ENCODE results near the gene LDAF1.
"Not testable (repeated sequence)": the region's sequence is repeated elsewhere in the genome, so short reads cannot be mapped to it uniquely, and the experiment has no call there.

Gene LDAF1

DNA sequence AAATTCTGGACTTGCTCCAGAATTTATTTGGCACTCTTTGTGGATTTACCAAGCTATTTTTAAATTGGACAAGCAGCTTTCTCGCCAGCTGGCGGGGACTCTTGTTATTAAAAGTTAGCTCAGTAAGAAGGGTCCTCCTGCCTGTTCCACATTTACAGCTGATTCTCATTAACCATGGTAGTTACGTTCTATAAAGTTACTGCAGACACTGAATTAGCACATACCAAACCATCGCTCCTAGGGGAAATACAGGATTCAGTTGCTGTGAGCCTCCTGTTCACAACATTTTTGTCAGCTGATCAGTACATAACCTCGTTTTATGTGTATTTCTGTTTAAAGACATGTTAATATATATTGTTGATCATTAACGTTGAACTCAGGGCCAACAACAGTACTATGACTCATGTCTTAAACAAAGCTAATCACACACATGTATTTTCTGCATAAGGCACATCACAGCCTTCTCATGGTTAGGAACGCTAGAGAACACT lies 4.2 kb downstream of the LDAF1 start:
- DNase-seq (ENCODE audit: low read depth), result no peak

DNA sequence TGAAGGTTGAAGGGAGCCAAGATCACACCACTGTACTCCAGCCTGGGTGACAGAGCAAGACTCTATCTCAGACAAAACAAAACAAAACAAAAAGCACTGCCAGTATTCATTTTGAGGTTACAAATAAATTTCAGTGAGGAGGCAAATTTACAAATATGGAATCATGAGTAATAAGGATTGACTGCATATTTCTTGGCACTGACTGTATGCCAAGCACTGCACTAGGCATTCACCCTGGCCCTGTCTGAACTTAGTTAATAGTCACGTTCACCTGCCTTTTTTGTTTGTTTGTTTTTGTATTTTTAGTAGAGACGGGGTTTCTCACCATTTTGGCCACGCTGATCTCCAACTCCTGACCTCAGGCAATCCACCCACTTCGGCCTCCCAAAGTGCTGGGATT lies 5.1 kb downstream of the LDAF1 start:
- no peak for DNase-seq (ENCODE audit: low read depth)

DNA sequence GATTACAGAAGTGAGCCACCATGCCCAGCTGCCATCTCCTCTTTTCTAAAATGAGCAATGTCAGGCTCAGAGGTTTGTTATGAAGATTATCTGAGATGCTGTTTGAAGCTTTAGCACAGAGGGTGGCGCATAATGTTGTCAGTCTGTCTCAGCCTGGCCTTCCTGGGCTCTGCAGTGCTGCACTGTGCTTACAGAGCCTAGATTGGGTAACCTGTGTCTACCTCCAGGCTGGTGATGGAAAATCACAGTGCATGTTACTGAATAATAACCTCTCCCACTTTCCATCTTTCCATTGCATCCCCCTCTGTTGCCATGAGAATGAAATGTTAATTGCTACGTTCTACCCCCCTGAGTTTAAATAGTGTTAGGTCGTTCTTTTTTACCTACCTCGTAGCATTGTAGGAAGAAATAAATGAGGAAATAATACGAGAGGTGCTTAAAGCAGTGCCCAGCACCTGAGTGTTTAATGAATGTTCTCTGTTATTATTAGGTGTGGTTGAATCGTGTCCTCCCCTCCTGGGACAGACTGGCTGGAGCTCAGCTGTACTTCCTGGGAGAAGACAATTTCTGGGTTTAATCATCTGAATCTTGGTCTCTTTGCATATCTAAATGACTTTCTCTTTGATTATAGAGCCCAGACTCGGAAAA lies 6.2 kb downstream of the LDAF1 start:
- no peak for DNase-seq (ENCODE audit: low read depth)

DNA sequence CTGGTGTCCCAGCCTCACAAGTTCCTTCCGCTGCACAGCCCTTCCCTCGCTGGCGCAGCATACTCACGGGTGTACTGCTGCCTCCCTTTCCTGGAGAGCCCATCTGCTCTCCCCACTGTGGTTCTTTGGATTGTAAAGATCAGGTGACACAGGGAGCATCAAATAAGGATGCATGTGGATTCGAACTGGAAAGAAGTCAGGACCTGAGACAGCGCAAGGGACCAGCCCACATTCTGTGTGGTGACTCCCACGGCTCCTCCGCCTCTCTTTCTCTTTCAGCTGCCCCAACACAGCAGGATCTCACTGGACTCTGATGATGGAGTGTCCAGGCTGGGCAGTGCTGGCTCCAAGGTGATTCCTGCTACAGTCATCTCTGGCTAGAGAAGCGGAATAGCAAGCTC lies 8.1 kb downstream of the LDAF1 start:
- no peak for DNase-seq (ENCODE audit: low read depth)

DNA sequence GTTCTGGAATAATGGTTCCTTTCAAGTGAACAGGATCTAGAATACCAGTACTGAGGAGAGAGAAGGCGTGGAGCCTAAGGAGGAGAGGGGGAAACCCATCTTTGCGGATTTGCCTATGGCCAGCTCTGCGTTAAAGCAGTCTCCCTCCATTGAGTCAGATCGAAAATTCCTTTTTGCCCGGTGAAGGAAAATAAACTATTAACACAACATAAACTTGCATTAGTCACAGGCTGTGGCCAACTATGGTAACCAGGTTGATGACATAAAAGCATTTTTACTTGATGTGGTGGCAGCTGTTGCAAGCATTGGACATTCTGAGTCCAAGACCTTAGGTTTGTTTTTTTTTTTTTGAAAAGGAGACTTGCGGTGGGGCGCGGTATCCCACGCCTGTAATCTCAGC lies 8.9 kb downstream of the LDAF1 start:
- peak; percentile 87 for DNase-seq (ENCODE audit: low read depth)

DNA sequence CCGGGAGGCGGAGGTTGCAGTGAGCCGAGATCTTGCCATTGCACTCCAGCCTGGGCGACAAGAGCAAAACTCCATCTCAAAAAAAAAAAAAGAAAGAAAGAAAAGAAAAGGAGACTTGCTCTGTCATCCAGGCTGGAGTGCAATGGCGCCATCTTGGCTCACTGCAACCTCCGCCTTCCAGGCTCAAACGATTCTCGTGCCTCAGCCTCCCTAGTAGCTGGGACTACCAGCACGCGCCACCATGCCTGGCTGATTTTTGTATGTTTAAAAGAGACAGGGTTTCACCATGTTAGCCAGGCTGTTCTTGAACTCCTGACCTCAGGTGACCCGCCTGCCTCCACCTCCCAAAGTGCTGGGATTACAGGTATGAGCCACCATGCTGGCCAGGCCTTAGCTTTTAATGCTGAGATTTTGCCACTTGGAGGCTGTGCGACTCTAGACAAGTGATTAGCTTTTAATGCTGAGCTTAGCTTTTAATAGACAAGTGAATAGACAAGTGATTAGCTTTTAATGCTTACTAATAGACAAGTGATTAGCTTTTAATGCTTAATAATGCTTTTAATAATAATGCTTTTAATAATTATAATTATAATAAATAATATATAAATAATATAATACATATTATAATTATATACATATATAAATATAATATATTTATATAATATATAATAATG lies 9.6 kb downstream of the LDAF1 start:
- no peak for DNase-seq (ENCODE audit: low read depth)

DNA sequence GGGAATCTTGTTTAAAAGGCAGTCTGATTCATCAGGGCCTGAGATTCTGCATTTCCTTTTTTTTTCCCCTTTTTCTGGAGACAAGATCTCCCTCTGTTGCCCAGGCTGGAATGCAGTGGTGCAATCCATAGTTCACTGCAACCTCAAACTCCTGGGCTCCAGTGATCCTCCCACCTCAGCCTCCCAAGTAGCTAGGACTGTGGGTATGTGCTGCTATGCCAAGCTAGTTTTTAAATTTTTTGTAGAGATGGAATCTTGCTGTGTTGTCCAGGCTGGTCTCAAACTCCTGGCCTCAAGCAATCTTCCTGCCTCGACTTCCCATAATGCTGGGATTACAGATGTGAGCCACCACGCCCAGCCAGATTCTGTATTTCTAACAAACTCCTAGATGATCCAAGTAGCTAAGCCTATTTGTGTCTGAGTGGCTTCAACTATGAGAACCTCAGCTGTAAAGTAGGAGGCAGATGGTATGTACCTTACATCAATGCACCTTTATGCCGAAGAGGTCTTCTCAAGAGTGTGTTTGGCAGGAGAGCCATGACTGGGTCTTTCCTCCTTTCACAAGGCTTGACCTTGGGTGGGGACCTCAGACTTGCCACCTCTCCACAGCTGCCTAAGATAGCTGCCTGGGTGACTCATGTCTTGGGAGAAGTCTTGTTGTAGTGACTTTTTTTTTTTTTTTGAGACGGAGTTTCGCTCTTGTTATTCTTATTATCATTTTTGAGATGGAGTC lies 10.9 kb downstream of the LDAF1 start:
- no peak for DNase-seq (ENCODE audit: low read depth)

DNA sequence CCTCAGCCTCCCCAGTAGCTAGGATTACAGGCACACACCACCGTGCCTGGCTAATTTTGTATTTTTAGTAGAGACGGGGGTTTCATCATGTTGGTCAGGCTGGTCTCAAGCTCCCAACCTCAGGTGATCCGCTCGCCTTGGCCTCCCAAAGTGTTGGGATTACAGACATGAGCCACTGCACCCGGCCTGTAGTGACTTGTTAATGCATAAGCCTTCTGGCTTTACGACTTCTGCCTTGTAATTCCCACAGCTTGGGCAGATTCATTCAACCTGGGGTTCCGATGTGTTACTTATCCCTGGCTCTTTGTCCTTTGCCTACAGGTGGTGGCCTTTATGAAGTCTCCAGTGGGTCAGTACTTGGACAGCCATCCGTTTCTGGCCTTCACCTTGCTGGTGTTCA lies 11.6 kb downstream of the LDAF1 start:
- DNase-seq (ENCODE audit: low read depth), result not testable (repeated sequence)

DNA sequence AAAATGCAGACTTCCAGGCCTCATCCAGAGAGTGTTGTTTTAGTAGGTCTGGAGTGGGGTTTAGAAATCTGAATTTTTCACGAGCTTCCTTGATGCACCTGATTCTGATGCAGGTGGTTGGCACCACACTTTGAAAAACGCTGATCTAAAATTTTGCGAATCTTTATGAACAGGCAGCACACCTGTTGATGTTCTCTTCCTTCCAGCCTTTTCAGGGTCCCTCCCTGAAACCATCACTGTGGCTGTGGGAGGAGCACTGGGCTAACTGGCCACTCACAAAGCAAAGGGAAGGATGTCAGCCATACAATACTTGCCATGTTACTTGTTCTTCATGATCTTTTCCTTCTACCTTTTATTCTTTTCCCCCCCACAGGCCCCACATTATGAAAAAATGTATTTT lies 14.2 kb downstream of the LDAF1 start:
- no peak for DNase-seq (ENCODE audit: low read depth)

DNA sequence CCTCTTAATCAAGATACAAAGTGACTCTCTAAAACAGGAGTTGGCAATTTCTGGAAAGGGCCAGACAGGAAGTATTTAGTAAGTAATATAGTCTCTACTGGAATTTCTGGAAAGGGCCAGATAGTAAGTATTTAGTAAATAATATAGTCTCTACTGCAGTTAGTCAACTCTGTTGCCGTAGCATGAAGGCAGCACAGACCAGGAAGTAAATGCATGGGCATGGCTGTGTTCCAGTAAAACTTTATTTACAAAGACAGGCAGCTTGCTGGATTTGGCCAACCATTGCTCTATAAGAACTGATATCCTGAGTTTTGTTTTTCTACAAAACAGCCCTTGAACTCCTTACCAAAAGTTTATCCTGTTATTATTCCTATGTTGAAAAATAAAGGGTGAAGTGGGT lies 16.9 kb downstream of the LDAF1 start:
- DNase-seq (ENCODE audit: low read depth), result no peak

DNA sequence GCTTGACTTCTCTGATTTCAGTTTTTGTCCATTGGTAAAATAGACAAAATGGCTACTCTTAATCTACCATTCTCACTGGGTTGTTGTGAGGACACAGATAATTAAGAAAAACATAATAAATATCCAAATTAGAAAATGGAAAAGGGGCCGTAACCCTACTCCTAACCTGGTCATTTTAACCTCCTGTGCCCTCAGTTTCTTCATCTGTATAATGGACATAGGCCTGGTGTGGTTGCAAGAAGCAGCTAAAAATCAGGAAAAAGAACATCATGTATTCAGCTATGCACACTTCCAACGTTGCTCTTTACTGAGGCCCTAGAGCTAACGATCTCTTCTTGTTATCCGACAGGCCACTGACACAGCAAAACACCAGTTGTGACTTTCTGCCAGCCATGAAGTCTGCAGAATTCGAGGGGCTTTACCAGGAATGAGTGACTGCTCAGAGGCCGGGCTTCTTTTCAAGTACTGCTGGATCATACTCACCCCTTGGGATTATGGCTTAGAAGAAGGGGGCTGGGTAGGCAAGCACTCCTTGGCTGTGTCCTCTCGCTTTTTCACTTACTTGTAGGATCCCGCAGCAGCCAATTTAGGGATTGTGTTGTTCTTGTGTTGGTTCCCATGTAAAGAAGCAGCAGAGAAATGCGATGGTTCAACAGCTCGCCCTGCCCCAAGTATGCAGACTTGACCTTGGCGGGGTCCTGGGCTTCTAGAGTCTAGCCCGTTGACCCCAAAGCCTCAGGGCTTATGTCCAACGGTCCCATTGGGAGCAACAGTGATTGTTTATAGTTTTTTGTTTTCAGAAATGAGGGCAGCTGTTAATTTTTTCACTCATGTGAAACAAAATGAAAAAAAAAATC lies 20.9 kb downstream of the LDAF1 start:
- no peak for DNase-seq (ENCODE audit: low read depth)

DNA sequence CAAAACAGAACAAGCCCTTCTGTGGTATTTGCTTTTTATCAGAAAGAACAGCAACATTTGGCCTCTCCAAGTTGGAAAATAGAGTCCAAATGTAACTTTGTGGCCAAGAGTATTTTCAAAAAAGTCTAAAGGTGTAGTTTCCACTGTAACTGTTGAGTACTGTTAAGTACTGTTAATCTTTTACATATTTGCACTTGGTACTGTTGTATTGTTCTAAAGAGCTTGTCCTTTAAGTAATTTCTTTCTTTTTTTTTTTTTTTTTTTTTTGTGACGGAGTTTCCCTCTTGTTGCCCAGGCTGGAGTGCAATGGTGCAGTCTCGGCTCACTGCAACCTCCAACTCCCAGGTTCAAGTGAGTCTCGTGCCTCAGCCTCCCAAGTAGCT lies 21.5 kb downstream of the LDAF1 start:
- DNase-seq (ENCODE audit: low read depth), result no peak

DNA sequence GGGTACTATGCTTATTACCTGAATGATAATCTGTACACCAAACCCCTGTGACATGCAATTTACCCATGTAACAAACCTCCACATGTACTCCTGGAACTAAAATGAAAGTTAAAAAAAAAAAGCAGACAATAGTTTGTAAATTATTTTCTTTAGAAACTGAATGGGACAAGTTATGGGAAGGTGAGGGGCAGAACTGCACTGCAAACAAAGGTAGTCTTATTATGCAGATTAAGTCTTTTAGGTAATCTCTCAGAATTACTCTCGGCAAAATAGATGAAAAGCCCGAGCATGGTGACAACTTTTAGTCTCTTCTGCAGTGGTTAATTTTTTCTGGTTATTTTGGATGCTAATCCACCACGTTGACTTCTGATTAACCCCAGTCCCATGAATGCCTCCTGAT lies 25.5 kb downstream of the LDAF1 start:
- DNase-seq (ENCODE audit: low read depth), result no peak

DNA sequence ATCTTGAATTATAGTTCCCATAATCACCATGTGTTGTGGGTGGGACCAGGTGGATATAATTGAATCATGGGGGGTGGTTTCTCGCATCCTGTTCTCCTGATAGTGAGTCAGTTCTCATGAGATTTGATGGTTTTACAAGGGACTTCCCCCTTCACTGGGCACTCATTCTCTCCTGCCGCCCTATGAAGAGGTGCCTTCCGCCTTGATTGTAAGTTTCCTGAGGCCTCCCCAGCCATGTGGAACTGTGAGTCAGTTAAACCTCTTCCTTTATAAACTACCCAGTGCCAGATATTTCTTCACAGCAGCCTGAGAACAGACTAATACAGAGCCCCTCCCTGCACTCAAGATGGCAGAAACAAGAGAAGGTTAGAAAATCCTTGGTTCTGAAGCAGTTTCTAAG lies 26.4 kb downstream of the LDAF1 start:
- DNase-seq (ENCODE audit: low read depth), result no peak

DNA sequence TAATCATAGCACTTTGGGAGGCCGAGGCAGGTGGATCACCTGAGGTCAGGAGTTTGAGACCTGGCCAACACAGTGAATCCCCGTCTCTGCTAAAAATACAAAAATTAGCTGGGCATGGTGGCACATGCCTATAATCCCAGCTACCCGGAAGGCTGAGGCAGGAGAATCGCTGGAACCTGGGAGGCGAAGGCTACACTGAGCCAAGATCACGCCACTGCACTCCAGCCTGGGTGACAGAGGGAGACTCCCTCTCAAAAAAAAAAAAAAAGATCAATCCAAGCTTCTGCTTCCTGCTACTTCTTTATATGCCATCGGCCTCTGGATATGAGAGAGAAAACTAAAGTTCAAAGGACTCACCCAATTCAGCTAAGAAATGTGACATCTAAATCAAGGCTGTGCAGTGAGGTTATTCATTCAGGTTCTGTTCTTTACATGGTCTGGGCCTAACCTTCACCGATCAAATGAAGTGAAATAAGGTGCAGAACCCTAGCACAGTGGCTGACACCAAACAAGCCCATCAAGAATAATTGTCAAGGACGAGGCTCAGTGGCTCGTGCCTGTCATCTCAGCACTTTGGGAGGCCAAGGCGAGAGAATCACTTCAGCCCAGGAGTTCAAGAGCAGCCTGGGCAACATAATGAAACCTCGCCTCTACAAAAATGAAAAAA lies 27.3 kb downstream of the LDAF1 start:
- no peak for DNase-seq (ENCODE audit: low read depth)

DNA sequence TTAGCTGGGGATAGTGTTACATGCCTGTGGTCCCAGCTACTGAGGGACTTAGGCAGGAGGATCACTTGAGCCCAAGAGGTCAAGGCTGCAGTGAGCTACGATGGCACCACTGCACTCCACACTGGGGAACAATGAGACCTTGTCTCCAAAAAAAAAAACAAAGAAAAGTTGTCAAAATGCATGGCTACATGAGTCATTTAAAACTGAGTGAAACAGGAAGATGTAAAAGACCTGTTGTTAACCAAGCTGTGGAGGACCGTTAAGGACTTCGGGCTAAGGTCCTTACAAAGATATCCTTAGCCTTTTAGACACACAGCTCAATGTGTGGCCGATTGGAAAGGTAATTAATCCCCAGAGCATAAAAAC lies 27.8 kb downstream of the LDAF1 start:
- no peak for DNase-seq (ENCODE audit: low read depth)

DNA sequence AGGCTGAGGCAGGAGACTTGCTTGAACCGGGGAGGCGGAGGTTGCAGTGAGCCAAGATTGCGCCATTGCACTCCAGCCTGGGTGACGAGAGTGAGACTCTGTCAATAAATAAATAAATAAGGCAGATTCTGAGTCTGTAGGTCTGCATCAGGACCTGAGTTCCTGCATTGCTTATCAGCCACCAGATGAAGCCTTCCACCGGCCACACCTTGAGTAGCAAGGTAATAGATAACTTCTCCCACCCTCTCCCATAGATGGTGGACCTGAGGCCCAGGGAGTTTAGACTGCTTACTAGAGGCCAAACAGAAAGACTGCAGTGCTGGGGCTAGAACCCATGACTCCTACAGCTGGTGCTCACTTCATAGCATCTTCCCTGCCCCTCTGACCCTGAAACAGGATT lies 30.8 kb downstream of the LDAF1 start:
- DNase-seq (ENCODE audit: low read depth), result no peak

DNA sequence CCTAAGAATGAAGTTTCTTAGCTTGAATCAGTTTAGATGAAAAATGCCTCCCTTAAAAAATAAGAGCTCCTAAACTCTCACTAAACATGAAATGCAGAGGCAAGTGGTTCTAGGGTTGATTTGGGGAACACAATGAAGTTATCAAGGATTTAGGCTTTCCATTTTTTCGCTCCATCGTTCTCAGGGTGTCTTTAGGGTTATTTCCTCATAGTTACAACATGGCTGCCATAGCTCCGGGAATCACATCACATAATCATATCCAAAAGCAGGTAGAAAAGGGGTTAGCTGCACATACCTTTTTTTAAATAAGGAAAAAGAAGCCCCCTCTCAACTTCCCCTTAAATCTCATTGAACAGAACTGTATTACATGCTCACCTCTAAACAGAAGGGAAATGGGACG lies 31.5 kb downstream of the LDAF1 start:
- DNase-seq (ENCODE audit: low read depth), result no peak

DNA sequence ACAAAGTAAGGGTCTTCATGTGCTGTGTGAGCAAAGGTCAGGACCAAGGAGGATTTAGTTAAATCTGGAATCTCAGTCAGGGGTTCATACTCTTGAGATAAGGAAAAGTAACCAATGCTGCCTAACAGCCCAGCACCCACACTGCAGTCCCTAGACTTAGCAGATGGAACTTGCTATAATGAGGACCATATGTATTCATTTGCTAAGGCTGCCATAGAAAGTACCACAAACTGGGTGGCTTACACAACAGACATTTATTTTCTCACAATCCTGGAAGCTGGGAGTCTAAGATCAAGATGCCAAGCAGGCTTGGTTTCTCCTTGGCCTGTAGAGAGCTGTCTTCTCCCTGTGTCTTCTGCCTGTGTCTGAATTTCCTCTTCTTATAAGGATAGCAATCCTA lies 32.1 kb downstream of the LDAF1 start:
- DNase-seq (ENCODE audit: low read depth), result no peak

DNA sequence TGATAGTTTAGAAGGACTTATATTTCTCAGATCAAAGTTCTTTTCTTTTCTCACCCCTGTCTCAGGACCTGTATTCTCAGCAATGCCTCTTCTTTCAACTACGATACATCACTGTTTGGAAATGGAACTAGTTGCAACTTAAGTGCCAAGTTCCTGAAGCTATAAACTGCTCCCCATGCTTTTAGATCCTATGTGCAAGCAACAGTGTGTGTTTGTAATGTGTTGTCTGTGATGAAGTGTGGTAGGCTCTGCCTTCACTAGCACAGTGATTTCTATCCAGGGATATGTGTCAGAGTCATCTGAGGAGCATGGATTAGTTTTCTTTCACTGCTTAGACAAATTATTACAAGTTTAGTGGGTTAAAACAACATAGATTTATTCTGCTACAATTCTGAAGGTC lies 34.5 kb downstream of the LDAF1 start:
- DNase-seq (ENCODE audit: low read depth), result no peak

DNA sequence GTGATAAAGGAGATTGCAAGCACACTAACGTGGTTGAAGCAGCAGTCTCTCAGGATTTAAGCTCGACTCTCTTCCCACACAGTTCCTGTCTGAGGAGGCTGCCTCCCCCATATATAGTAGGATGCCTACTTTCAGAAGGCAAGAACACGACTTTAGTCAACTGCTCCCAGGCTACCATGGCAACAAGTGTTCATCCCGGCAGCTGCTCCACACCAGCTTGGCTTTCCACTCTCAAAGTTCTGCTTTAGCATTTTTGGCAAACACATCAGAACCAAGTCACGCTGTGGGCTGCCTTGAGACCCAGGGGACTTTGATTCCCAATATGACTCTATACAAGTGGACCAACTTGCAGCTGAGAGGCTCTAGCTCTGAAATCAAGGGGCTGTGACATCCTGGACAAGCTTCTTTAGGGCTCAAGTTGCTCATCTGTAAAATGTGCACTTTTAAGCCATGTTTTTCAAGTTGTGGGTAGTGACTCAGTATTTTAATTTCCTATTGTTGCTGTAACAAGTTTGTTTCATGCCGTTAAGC lies 36.4 kb downstream of the LDAF1 start:
- DNase-seq (ENCODE audit: low read depth), result peak; percentile 14

DNA sequence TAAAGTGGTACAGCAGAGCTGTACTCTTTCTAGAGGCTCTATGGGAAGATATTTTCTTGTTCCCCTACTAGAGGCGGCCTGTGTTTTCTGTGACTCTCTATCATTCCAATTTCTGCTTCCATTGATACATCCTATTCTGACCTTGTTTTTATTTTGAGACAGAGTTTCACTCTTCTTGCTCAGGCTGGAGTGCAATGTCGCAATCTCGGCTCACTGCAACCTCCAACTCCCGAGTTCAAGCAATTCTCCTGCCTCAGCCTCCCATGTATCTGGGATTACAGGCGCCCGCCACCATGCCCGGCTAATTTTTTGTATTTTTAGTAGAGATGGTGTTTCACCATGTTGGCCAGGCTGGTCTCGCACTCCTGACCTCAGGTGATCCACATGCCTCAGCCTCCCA lies 36.9 kb downstream of the LDAF1 start:
- not testable (repeated sequence) for DNase-seq (ENCODE audit: low read depth)

Measured in non-pigmented ciliary epithelial cell (primary cell).